ENCODE results near the gene ACSS2.

ACSS2 gene

GRCh38 chr20:34951252-34951651 lies 74.8 kb downstream of the ACSS2 start:
- peak; percentile 39 for DNase-seq

GRCh38 chr20:34951652-34952051 lies 75.2 kb downstream of the ACSS2 start:
- no peak for DNase-seq

GRCh38 chr20:34952671-34953070 lies 76.3 kb downstream of the ACSS2 start:
- no peak for DNase-seq

- DNase-seq = no peak
Observed at GRCh38 chr20:34953960-34954359, 77.5 kb downstream of the ACSS2 start.

GRCh38 chr20:34954904-34955230 lies 78.5 kb downstream of the ACSS2 start:
- no peak for DNase-seq

GRCh38 chr20:34955231-34956040 lies 79.0 kb downstream of the ACSS2 start, which contains the start of the genes GSS and MYH7B:
GSS (minus strand) TSS chr20:34955806; CDS start chr20:34951852, 3,954 bp downstream.
MYH7B (plus strand) TSS chr20:34955868; CDS start chr20:34978006, 22,138 bp downstream.
- peak; percentile 86 for DNase-seq

GRCh38 chr20:34956041-34956458 lies 79.6 kb downstream of the ACSS2 start:
- DNase-seq = no peak

- no peak for DNase-seq
Observed at GRCh38 chr20:34956751-34957472, 80.5 kb downstream of the ACSS2 start.

GRCh38 chr20:34964486-34964885 lies 88.1 kb downstream of the ACSS2 start:
- DNase-seq = no peak

- DNase-seq = no peak
Observed at GRCh38 chr20:34965051-34965450, 88.6 kb downstream of the ACSS2 start.

GRCh38 chr20:34967421-34967820 lies 91.0 kb downstream of the ACSS2 start:
- DNase-seq = no peak

- DNase-seq = no peak
Observed at GRCh38 chr20:34968042-34968775, 91.8 kb downstream of the ACSS2 start.

GRCh38 chr20:34970193-34970840 lies 93.9 kb downstream of the ACSS2 start:
- DNase-seq = no peak

GRCh38 chr20:34970846-34971560 lies 94.6 kb downstream of the ACSS2 start:
- DNase-seq = no peak

GRCh38 chr20:34971561-34972235 lies 95.3 kb downstream of the ACSS2 start:
- no peak for DNase-seq

GRCh38 chr20:34974246-34974645 lies 97.8 kb downstream of the ACSS2 start:
- DNase-seq = no peak

GRCh38 chr20:34976286-34976685 lies 99.9 kb downstream of the ACSS2 start:
- no peak for DNase-seq

Measured in NCI-H1048 (cell line).